Trophoblast cell (in vitro differentiated cells and primary cell): Measurements from ENCODE around the gene FYTTD1.

ENCODE experiments used
- DNase-seq, 2 donors: peaks; one replicate each; pipeline ENCODE4 v3.0.0-alpha.2; 2016
- H2AFZ ChIP-seq: 2 replicates; pipeline ENCODE4 v1.6.1; 2013; ENCODE audit warnings: low read length, moderate library complexity, mild to moderate bottlenecking; ENCODE audit not compliant: insufficient read depth, poor library complexity
- H2AK5ac ChIP-seq: 2 replicates; pipeline ENCODE4 v1.6.1; 2013; ENCODE audit warnings: mild to moderate bottlenecking, low read length
- H2BK120ac ChIP-seq: 2 replicates; pipeline ENCODE4 v1.6.1; 2013; ENCODE audit warnings: low read length, mild to moderate bottlenecking, moderate library complexity; ENCODE audit not compliant: insufficient read depth, poor library complexity
- H2BK12ac ChIP-seq: 2 replicates; pipeline ENCODE4 v1.6.1; 2013; ENCODE audit warnings: mild to moderate bottlenecking, low read length, moderate library complexity
- H2BK5ac ChIP-seq: 2 replicates; pipeline ENCODE4 v1.6.1; 2013; ENCODE audit warnings: low read length, low read depth, moderate library complexity, mild to moderate bottlenecking; ENCODE audit not compliant: poor library complexity
- H3K14ac ChIP-seq: 2 replicates; pipeline ENCODE4 v1.6.1; 2013; ENCODE audit warnings: mild to moderate bottlenecking, low read length
- H3K18ac ChIP-seq: 2 replicates; pipeline ENCODE4 v1.6.1; 2013; ENCODE audit warnings: mild to moderate bottlenecking, low read length
- H3K23ac ChIP-seq: 2 replicates; pipeline ENCODE4 v1.6.1; 2013; ENCODE audit warnings: low read length
- H3K27ac ChIP-seq: 2 replicates; pipeline ENCODE4 v1.5.1; 2013; ENCODE audit warnings: low read depth, mild to moderate bottlenecking, inconsistent platforms, low read length, moderate library complexity
- H3K27me3 ChIP-seq: 2 replicates; pipeline ENCODE4 v1.6.1; 2013; ENCODE audit warnings: inconsistent platforms, mild to moderate bottlenecking, low read length, moderate library complexity; ENCODE audit not compliant: insufficient read depth
- H3K36me3 ChIP-seq, 2 experiments: 1 replicate in 1 of 2; 2 replicates in 1 of 2; pipeline ENCODE4 v1.6.1; 2013; ENCODE audit warnings: low read length in 2 of 2, mild to moderate bottlenecking in 2 of 2, moderate library complexity in 1 of 2; ENCODE audit not compliant: insufficient read depth in 2 of 2, control insufficient read depth in 1 of 2
- H3K4ac ChIP-seq: 2 replicates; pipeline ENCODE4 v1.6.1; 2013; ENCODE audit warnings: low read depth, mild to moderate bottlenecking, low read length, moderate library complexity
- H3K4me1 ChIP-seq, 2 experiments: 1 replicate in 1 of 2; 2 replicates in 1 of 2; pipeline ENCODE4 v1.6.1; 2013; ENCODE audit warnings: low read length in 2 of 2, mild to moderate bottlenecking in 2 of 2, moderate library complexity in 1 of 2; ENCODE audit not compliant: insufficient read depth in 2 of 2, control insufficient read depth in 1 of 2
- H3K4me2 ChIP-seq: 2 replicates; pipeline ENCODE4 v1.6.1; 2013; ENCODE audit warnings: inconsistent platforms, mild to moderate bottlenecking, low read length, moderate library complexity
- H3K4me3 ChIP-seq: 2 replicates; pipeline ENCODE4 v1.5.1; 2013; ENCODE audit warnings: mild to moderate bottlenecking, low read depth, low read length, inconsistent platforms
- H3K79me1 ChIP-seq: one replicate; pipeline ENCODE4 v1.6.1; 2013; ENCODE audit warnings: low read length
- H3K79me2 ChIP-seq: 2 replicates; pipeline ENCODE4 v1.6.1; 2013; ENCODE audit warnings: low read length, mild to moderate bottlenecking; ENCODE audit not compliant: control insufficient read depth, insufficient read depth, poor library complexity
- H3K9ac ChIP-seq: 2 replicates; pipeline ENCODE4 v1.6.1; 2013; ENCODE audit warnings: mild to moderate bottlenecking, low read length
- H3K9me3 ChIP-seq: 2 replicates; pipeline ENCODE4 v1.6.1; 2013; ENCODE audit warnings: low read depth, mild to moderate bottlenecking, control low read depth, inconsistent platforms, low read length; ENCODE audit not compliant: insufficient read depth
- H4K12ac ChIP-seq: 2 replicates; pipeline ENCODE4 v1.6.1; 2013; ENCODE audit warnings: low read depth, mild to moderate bottlenecking, low read length, moderate library complexity
- H4K8ac ChIP-seq: 2 replicates; pipeline ENCODE4 v1.6.1; 2013; ENCODE audit warnings: low read depth, mild to moderate bottlenecking, low read length, moderate library complexity
- H4K91ac ChIP-seq: one replicate; pipeline ENCODE4 v1.6.1; 2013; ENCODE audit warnings: low read depth, mild to moderate bottlenecking, low read length, moderate library complexity
- WGBS: extraction: QIAGEN DNeasy Blood & Tissue Kit; methylation state at CpG from one replicate; pipeline ENCODE4 v1.1.7; 2013; ENCODE audit warnings: missing lambda C conversion rate; ENCODE audit not compliant: insufficient read length, insufficient coverage; ENCODE audit errors: extremely low coverage; 5-methylcytosine and 5-hydroxymethylcytosine counted together

FYTTD1 gene

DNA sequence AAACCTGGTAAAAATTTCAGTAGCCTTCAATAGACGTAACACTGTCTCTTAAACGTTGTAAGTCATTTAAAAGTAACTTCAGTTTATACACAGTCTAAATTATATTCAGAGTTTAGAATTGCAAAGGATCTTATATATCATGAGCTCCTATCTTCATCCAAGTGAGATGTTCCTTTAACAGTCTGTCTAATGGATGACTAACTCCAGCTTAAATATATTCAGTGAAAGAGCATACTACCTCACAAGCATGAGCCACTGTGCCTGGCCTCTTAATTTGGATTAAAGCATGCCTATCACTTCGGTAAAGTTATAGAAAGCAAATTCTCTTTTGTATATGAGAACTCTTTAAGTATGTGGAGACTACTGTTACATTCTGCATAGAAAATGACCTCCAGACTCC is 7.0 kb downstream of the FYTTD1 start:
- no peak overlapping the region for H3K4ac ChIP-seq
- no peak overlapping the region for H2AK5ac ChIP-seq
- no peak overlapping the region for H4K8ac ChIP-seq
- WGBS, result no CpG with 5 or more reads among the region's 3 CpGs
- H2BK120ac ChIP-seq, result no peak overlapping the region
- H4K12ac ChIP-seq, result no peak overlapping the region
- H3K4me1 ChIP-seq, result no peaks in the 10 kb centered on the region
- H3K14ac ChIP-seq, result no peak overlapping the region
- H3K4me3 ChIP-seq, result no peak overlapping the region
- no peak overlapping the region for H2BK5ac ChIP-seq
- DNase-seq, result no peak
- H3K4me2 ChIP-seq, result no peak overlapping the region
- no peak overlapping the region for H2AFZ ChIP-seq
- H2BK12ac ChIP-seq, result no peak overlapping the region
- no peak overlapping the region for H4K91ac ChIP-seq
- no peaks in the 10 kb centered on the region for H3K27me3 ChIP-seq
- no peak overlapping the region for H3K27ac ChIP-seq
- no peak overlapping the region for H3K9ac ChIP-seq
- H3K79me1 ChIP-seq, result no peaks in the 10 kb centered on the region
- H3K79me2 ChIP-seq, result no peaks in the 10 kb centered on the region
- no peaks in the 10 kb centered on the region for H3K9me3 ChIP-seq
- H3K36me3 ChIP-seq, result peaks cover 0 to 3% of the 10 kb centered on the region in 2 experiments
- no peak overlapping the region for H3K18ac ChIP-seq
- no peak overlapping the region for H3K23ac ChIP-seq

DNA sequence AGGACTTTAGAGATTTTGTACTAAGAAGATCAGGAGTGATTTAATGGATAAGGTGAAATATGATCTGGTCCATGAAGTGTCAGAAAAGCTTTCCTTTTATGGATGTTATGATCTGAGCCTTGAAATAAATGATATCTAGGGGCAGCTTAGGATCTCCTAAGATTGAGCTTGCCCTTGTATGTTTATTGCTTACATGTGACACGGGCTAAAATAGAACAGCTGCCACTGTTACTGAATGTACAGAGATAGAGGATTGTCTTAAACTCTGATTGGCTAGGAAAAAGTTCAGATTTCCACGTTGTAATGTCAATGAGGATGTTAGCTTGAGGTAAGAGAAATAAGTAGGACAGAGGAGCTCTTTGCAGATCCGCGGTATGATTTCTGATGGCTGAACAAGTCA is 8.8 kb downstream of the FYTTD1 start:
- Histone ChIP-seq H2AK5ac (no peak overlapping the region), H3K79me2 (no peaks in the 10 kb centered on the region), H3K9ac (no peak overlapping the region), H3K79me1 (no peaks in the 10 kb centered on the region), H3K4me3 (no peak overlapping the region), H3K27me3 (no peaks in the 10 kb centered on the region), H4K8ac (no peak overlapping the region), H2BK5ac (no peak overlapping the region), H3K36me3 (peaks cover 2 to 3% of the 10 kb centered on the region in 2 experiments), H3K27ac (no peak overlapping the region), H3K14ac (no peak overlapping the region), H2BK120ac (no peak overlapping the region), H3K18ac (no peak overlapping the region), H3K4me2 (no peak overlapping the region), H4K91ac (no peak overlapping the region), H3K23ac (no peak overlapping the region), H3K4ac (no peak overlapping the region), H2BK12ac (no peak overlapping the region), H2AFZ (no peak overlapping the region), H3K9me3 (no peaks in the 10 kb centered on the region), H3K4me1 (no peaks in the 10 kb centered on the region), H4K12ac (no peak overlapping the region)
- WGBS, result no CpG with 5 or more reads among the region's 4 CpGs
- DNase-seq, result no peak

DNA sequence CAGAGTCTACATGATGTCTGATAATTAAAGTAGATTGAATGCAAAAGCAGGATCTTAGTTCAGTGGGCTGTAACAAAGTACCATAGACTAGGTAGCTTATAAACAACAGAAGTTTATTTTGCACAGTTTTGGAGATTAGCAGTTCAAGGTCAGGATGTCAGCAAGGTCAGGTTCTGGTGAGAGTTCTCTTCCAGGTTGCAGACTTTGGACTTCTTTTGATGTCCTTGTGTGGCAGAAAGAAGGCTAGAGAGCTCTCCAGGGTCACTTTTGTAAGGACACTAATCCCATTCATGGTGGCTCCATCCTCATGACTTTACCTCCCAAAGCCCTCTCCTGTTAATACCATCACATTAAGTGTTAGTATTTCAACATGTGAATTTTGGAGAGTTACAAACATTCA is 12.1 kb downstream of the FYTTD1 start:
- H3K9ac ChIP-seq, result no peak overlapping the region
- H3K79me2 ChIP-seq, result no peaks in the 10 kb centered on the region
- DNase-seq, result no peak

DNA sequence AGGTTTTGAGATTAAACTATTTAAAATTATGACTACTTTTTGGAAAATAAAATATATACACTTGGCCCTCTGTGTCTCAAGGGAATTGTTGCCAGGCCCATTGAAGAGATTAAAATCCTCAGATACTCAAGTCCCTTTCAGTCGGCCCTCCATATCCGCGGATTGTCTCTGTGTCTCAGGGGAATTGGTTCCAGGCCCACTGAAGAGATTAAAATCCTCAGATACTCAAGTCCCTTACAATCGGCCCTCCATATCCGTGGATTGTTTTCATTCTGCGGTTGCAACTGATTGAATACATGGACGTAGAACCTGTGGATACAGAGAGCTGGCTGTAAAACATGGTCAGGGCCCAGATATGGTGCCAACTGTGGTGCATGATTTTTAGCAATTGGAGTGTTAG is 25.6 kb downstream of the FYTTD1 start:
- Histone ChIP-seq H3K27ac (no peak overlapping the region), H3K36me3 (peaks cover 35 to 40% of the 10 kb centered on the region in 2 experiments), H3K79me1 (no peaks in the 10 kb centered on the region), H4K12ac (no peak overlapping the region), H4K91ac (no peak overlapping the region), H3K14ac (no peak overlapping the region), H2AFZ (no peak overlapping the region), H3K23ac (no peak overlapping the region), H3K4ac (no peak overlapping the region), H3K9ac (no peak overlapping the region), H3K9me3 (peaks cover 6% of the 10 kb centered on the region), H2BK120ac (no peak overlapping the region), H3K27me3 (no peaks in the 10 kb centered on the region), H4K8ac (no peak overlapping the region), H2BK12ac (no peak overlapping the region), H2AK5ac (no peak overlapping the region), H3K4me3 (no peak overlapping the region), H2BK5ac (no peak overlapping the region), H3K79me2 (no peaks in the 10 kb centered on the region), H3K18ac (no peak overlapping the region), H3K4me1 (no peaks in the 10 kb centered on the region), H3K4me2 (no peak overlapping the region)
- DNase-seq, result no peak
- WGBS, result no CpG with 5 or more reads among the region's 7 CpGs

More for the DNA sequence above, 12.1 kb downstream of the FYTTD1 start:
- no peak overlapping the region for H4K8ac ChIP-seq
- no peak overlapping the region for H3K27ac ChIP-seq
- no peak overlapping the region for H3K23ac ChIP-seq
- H2BK12ac ChIP-seq, result no peak overlapping the region
- no peak overlapping the region for H3K14ac ChIP-seq
- H3K4me2 ChIP-seq, result no peak overlapping the region
- no peak overlapping the region for H3K18ac ChIP-seq
- H2AK5ac ChIP-seq, result no peak overlapping the region
- no peak overlapping the region for H4K12ac ChIP-seq
- H3K4me1 ChIP-seq, result no peaks in the 10 kb centered on the region
- H3K9me3 ChIP-seq, result no peaks in the 10 kb centered on the region
- H2BK120ac ChIP-seq, result no peak overlapping the region
- H3K27me3 ChIP-seq, result no peaks in the 10 kb centered on the region
- H2AFZ ChIP-seq, result no peak overlapping the region
- no peak overlapping the region for H3K4me3 ChIP-seq
- H3K36me3 ChIP-seq, result peaks cover 5 to 9% of the 10 kb centered on the region in 2 experiments
- no peak overlapping the region for H2BK5ac ChIP-seq
- no peak overlapping the region for H4K91ac ChIP-seq
- no peaks in the 10 kb centered on the region for H3K79me1 ChIP-seq
- H3K4ac ChIP-seq, result no peak overlapping the region
